Stimulated activated CD4-positive, alpha-beta T cell treated with anti-CD3 and anti-CD28 coated beads, Interleukin-15, amount 100 ng/mL, for 24 hours (primary cell): ENCODE data around the gene RHOT2.

Experiments
- DNase-seq: peaks from one replicate; pipeline ENCODE4 v3.0.0-alpha.2; 2020

RHOT2 gene

GRCh38 chr16:671353-672131, 3.6 kb downstream of the RHOT2 start:
- no peak for DNase-seq

- no peak for DNase-seq
These were observed 4.4 kb downstream of the RHOT2 start for GRCh38 chr16:672371-672770.

- no peak for DNase-seq
These were observed 4.9 kb downstream of the RHOT2 start for GRCh38 chr16:672851-673250.

- DNase-seq = no peak
These were observed 5.6 kb downstream of the RHOT2 start for GRCh38 chr16:673399-673991.

GRCh38 chr16:674214-674881, 6.4 kb downstream of the RHOT2 start:
- DNase-seq = no peak

- DNase-seq = peak; percentile 40
These were observed 7.3 kb downstream of the RHOT2 start, which contains the start of gene RHBDL1 for GRCh38 chr16:674968-675883. Gene RHBDL1, plus strand, starts transcription at chr16:675671. Its CDS starts 120 bp downstream, at chr16:675791.

- no peak for DNase-seq
These were observed 8.1 kb downstream of the RHOT2 start for GRCh38 chr16:675884-676564.

GRCh38 chr16:676565-676902, 8.6 kb downstream of the RHOT2 start:
- no peak for DNase-seq

GRCh38 chr16:676913-677312, 9.0 kb downstream of the RHOT2 start:
- DNase-seq = no peak

- no peak for DNase-seq
These were observed 9.6 kb downstream of the RHOT2 start for GRCh38 chr16:677316-678190.

- no peak for DNase-seq
These were observed 10.4 kb downstream of the RHOT2 start for GRCh38 chr16:678209-678857.

- peak; percentile 70 for DNase-seq
These were observed 11.2 kb downstream of the RHOT2 start for GRCh38 chr16:678858-679813.

- DNase-seq = peak; percentile 94
These were observed 12.1 kb downstream of the RHOT2 start, which contains the start of gene STUB1 for GRCh38 chr16:679814-680624. Gene STUB1, plus strand, starts transcription at chr16:680410. Its CDS starts 116 bp downstream, at chr16:680526.

GRCh38 chr16:680625-680945, 12.7 kb downstream of the RHOT2 start:
- no peak for DNase-seq

GRCh38 chr16:680967-681745, 13.2 kb downstream of the RHOT2 start:
- DNase-seq = peak; percentile 38

- DNase-seq = no peak
These were observed 14.0 kb downstream of the RHOT2 start for GRCh38 chr16:681746-682427.
